GM18520 (cell line): ENCODE data around the gene GAB2.
A peak's percentile ranks its signal among the peaks of the same experiment; 100 is the strongest.

ENCODE experiments used
- ATAC-seq: cut with Tn5 transposase; IDR thresholded peaks from one replicate; pipeline ENCODE4 v1.9.1; 2021; ENCODE audit not compliant: unreplicated experiment

GAB2 gene

DNA sequence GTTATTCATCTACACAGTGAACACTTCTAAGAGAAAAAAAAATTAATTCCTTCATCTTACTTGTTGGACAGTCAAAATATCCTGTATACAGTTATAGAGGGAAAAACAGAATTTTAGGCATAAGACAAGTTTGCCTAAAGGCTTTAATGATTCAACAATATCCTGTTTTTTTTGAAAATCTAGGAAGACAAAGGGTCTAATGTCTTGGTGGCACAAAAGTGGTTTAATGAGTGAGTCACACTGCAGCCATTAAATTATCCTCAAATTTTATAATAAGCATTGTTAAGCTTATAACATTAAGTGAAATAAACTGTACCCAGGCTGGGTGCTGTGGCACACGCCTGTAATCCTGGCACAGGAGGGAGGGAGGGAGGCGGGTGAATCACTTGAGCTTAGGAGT is 72.9 kb downstream of the GAB2 start:
- ATAC-seq = no peak

DNA sequence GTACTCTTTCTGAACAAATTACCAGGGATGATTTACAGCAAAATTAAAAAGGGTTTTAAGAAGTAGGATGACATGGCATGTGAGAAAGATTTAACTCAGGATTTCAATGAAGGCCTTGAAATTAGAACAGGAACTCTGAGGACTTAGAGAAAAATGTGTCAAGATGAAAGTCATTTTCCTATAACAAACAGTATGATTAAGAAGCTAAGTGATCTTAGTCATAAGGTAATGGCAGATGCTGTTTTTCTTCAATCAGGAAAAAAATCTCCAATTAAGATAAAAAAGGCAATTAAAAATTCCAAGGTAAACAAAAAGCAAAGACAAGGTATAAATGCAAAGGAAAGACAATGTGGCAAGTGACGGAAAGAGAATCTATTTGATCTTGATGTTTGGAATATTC is 73.5 kb downstream of the GAB2 start:
- ATAC-seq = no peak

DNA sequence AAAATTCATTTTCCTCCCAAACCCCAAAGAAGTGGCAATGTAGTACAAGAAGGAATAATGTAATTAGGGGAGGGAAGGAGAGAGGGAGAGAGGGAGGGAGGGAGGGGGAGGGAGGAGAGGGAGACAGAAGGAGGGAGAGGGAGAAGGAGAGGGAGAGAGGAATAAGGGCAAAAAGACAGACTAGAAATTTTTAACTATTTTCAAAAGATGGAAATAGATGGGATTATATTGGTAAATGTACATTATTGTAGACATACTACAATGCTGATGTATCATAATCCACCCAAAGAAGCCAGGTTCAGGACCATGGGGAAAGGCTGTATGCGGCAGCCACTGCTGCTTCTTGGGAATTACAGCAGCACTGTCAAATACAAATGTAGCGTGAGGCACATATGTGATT is 74.3 kb downstream of the GAB2 start:
- ATAC-seq = no peak

DNA sequence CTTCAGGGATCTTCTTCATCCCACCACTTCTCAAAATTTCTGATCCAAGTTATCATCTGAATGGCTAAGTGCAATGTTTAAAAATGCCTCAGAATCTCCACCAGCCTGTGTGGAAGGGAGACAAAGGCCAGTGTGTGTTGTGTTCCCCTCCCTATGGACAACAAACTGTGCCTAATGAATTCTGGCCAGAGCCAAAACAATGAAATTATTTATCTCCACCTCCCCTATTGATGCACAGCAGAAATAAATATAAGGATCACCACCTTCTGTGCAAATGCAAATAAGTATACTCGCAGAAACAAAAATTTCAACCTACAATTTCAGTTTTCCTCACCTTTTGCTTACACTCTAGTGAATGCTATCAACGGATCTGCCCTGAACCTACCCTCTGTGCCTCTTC is 75.8 kb downstream of the GAB2 start:
- no peak for ATAC-seq

DNA sequence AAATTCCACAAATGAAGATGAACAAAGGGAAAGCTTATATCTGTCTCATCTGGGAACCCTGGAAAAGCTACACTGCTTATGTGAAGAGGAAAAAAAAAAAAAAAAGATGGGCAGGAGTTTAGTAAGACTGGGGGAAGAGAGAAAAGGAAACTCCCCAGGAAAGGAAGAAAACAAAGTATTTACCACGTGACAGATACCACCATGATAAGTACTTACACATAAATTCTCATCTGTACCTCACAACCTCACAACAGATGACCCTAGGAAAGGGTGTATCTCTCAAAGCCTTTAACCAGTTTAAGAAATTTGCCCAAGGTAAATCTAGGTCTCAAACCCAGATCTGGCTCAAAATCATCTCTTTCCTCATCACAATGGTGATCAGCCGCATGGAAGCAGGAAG is 77.1 kb downstream of the GAB2 start:
- ATAC-seq = no peak

DNA sequence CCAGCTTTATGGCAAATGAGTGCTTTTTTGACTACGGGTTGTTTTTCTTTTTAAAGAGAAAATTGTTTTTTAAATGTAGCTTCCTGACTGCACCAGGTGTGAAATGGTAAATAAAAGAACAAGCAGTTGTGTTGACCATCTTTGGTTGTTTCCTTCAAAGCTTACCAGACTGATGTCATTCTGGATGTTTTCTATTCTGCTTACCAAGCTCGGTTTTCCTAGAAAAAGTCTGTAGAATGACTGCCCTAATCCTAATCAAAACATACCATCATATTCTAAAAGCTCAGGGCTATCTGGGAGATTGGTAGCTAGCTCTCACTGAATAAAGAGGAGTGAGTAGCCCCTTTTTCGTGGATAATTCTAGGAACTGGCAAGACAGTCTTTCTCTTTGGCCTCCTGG is 77.7 kb downstream of the GAB2 start:
- no peak for ATAC-seq

DNA sequence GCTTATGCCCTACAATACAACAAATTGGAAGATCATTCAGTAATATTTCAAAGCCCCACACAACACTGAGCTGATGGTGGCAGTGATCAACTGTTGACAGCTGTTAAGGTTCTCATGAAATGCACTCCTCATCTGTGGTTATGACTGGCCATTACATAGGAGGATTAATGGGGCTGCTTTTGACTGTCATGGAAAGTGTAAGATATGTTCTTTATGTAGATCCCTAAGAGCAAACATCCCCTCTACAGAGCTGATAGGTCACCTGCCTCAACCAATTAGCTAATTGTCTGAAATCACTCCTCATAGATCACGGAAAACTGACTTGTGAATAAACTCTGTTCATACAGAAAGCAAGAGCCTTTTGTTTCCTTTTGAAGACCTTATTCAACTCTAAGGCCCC is 78.1 kb downstream of the GAB2 start:
- no peak for ATAC-seq

DNA sequence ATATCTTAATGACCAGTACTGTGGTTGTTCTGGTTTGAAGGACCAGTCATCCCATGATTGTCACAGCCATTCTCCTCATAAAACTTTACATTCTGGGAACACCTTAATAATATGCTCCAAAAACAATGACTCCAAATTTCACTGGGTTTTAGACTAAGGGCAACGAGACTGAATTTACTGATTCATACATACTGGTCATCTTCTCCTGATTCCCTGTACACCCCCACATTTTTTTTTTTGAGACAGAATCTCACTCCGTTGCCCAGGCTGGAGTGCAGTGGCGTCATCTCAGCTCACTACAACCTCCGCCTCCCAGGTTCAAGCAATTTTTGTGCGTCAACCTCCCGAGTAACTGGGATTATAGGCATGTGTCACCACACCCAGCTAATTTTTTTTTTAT is 78.9 kb downstream of the GAB2 start:
- no peak for ATAC-seq

DNA sequence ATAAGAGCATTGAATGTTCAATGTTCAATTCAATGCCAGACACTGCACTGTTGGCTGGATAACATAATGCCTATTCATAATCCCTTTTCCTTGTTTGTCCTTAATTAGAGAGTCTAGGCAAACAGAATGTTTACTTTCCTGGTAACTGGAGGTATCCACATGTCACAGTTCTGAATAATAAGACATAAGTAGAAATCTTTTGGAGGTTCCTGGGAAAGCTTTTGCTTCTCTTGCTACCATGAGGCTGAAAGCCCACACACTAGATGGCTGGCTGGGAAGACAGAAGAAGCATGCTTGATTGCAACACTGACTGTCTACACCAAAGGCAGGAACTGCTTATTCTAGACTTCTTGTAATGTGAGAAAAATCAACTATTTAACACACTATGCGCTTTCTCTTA is 79.5 kb downstream of the GAB2 start:
- no peak for ATAC-seq

DNA sequence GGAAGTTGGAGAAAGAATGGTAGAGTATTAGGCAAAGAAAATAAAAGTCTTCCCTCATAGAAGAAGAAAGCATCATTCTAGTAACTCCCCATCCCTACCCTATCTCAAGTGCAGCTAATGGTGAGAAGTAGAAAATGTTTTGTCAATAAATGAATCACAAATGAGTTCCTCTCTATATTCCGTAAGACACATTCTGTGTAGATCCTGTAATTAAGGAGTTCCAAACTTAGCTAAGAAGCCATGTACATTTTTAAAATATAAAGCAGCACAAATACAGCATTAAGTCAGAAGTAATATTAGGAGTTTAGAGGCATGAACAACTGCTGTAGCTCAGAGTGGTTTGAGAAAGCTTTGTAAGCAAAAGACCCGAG is 80.1 kb downstream of the GAB2 start:
- ATAC-seq = no peak

DNA sequence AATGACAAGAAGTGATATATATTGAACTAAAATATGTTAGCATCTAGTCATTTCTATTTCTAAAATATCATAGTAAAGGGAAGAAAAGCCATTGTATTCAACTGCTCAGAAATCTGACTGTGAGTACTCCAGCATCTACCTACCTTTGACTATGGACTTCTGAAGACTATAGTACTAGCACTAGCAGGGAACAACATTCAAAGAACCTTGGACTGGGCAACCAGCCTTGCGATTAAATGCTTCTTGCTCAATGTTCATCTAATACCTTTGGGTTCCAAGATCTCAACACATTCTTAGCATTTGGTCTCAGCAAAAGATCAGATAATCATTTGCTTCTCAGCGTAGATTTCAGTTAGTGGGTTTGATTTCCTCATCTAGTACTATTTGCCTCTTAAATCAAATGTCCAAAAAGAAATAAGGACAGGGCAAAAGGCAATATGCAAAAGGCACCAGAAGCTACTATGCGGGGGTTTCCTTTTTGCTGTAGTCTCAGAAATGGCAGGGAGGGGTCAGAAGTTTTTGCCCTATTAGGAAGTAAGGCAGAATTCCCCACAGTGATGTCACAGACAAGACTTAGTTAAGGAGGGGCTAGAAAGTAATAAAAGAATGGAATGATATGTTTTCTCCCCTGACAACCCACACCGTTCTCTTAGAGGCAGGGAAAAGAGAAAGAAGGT is 80.6 kb downstream of the GAB2 start:
- no peak for ATAC-seq

DNA sequence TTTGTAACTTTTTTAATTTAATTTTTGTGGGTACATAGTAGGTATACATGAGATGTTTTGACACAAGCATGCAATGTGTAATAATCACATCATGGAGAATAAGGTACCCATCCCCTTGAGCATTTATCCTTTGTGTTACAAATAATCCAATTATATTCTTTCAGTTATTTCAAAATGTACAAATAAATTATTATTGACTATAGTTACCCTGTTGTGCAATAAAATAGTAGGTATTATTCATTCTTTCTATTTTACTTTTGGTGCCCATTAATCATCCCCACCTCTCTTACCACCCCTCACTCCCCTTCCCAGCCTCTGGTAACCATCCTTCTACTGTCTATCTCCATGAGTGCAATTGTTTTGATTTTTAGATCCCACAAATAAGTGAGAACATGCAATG is 83.5 kb downstream of the GAB2 start:
- ATAC-seq = no peak

DNA sequence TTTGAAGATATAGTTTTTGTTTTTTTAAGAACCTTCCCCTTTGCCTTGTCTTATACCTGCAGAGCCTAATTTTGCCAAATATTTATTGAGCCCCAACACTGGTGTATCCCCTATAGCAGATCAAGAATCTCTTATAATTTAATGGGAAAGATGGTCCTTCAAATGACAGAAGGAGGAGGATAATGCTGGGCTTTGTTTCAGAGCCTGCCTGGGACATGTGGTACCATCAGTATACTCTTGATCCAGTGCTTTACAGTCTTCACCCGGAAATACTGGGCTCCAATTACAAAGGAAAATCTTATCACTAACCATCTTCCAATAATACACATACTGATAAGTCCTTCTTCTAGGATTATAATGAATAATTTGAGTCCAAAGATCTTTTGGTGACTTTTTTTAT is 84.7 kb downstream of the GAB2 start:
- no peak for ATAC-seq

DNA sequence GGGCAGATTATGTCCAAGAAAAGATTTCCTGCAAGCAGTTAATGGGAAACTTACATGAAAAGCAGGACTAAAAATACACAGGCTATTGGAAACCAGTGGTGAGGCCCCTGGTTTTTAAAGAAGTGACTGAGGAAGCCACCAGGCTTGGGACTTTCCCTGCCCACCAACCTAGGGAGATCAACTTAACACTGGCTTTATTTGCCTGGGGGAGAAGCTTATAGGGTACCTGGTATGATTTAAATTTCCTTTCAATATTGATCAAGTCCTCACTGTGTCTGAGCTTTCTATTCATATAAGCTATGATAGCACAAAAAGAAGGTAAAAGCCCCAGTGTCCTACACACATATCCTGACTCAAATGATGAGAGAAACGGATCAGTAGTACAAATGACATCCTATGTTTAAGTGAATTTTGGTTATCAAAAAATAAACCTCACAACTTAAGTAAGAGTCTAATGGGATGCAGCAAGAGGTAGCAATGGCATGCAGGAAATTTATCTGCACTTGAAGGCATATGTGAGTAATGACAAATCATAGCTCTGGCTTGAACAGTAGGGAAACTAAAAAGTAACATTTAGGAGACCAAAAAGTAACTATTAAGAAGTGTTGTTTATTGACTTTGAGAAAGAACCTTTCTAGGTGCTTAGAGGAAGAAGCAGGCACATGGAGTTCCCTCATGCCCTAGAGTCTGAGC is 85.3 kb downstream of the GAB2 start:
- no peak for ATAC-seq

DNA sequence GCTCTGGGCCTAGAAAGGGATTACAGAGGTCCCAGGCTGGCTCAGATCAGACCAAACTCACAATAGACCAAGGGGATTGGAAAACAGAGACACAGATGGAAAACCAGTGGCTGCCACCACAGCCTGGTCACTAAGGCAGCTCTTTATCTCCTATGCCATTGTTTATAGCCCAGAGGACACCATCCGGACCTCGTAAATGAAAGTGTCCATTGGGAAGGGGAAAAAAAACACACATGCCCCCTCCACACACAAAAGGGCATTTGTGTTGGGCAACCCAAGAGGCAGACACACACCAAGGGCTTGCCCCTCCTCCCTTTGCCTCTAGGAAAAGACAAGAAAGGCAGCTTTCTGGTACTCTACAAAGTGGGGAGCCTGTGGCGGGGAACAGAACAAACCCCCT is 85.9 kb downstream of the GAB2 start:
- no peak for ATAC-seq

DNA sequence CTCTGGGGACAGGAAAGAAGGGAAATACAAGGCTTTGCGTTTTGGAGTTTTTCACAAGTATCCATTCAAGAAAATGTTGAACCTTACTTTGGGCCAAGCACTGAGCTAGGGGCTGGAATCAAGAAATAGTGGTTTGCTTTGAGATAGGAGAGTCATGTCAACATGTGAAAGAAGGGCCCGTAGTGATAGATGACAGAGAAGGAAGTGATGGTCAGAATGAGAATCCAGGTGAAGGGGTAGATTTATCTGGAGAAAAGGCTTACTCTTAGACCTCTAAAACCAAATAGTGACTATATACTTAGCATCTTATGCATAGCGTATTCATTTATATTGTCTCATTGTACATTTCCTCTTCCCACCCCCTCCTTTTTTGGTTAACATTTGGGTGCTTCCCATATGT is 87.3 kb downstream of the GAB2 start:
- no peak for ATAC-seq

DNA sequence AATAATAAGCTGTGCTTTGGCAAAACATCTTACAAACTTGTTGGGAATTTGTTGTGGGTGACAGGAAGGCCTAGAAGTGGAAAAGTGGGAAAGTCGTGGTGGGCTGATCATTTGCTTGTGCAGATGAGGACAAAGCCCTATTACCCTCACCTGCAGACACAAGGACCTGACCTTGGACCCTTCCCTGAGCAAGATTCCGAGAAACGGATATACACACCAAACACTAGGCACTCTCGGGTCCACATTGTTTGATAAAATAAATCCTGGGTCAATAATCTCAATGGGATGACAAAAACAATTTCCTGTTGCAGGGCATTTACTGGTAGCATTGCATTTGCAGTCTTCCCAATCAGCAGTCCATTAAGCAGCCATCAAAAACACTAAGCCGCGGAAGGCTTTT is 89.7 kb downstream of the GAB2 start:
- ATAC-seq = no peak

DNA sequence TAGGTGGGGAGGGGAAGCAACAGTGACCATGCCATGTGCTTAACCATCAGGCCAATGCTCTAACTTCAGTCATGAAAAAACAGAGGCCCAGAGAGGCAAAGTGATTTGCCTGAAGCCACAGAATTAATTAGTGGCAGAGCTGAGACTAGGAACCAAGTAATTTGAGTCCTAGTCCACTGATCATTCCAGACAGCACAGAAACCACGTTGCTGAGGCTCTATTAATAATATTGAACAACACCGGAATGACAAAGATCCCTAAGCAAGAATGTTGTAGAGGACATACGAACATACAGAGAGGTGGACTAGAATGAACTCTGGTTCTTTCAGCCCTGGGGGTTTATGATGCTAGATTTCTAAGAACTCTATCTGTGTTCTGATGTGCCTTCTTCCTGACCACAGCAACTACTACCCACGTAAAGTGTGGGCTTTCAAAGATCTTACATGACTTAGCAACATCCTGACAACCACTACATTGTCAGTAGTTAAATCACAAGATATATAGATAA is 92.3 kb downstream of the GAB2 start:
- peak; percentile 57 for ATAC-seq

DNA sequence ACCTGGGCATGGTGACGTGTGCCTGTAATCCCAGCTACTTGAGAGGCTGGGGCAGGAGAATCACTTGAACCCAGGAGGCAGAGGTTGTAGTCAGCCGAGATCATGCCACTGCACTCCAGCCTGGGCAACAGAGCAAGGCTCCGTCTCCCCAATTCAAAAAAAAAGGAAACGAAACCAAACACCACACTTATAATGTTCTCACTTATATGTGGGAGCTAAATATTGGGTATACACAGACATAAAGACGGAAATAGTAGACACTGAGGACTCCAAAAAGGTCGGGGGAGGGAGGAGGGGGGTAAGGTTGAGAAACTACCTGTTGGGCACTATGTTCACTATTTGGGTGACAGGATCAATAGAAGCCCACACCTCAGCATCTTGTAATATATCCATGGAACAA is 94.3 kb downstream of the GAB2 start:
- ATAC-seq = no peak

DNA sequence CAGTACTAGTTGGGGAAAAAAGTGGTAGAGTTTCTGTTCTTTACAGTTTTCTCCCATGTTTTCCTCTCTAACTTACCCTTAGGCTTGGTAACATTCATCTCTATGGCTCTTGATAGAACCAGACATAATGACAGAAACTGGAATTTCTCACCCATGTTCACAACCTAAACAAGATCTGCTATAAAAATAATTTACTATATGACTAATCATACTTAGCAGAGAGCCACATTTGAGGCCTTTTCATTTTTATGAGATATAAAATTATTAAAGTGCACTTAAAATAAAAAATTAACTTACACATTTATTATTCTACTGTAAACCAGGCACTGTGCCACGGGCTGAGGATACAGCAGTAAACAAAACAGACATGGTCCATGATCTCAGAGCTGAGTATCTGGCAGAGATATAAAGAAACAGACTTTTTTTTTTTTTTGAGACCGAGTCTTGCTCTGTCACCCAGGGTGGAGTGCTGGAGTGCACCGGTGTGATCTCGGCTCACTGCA is 98.1 kb downstream of the GAB2 start:
- no peak for ATAC-seq

DNA sequence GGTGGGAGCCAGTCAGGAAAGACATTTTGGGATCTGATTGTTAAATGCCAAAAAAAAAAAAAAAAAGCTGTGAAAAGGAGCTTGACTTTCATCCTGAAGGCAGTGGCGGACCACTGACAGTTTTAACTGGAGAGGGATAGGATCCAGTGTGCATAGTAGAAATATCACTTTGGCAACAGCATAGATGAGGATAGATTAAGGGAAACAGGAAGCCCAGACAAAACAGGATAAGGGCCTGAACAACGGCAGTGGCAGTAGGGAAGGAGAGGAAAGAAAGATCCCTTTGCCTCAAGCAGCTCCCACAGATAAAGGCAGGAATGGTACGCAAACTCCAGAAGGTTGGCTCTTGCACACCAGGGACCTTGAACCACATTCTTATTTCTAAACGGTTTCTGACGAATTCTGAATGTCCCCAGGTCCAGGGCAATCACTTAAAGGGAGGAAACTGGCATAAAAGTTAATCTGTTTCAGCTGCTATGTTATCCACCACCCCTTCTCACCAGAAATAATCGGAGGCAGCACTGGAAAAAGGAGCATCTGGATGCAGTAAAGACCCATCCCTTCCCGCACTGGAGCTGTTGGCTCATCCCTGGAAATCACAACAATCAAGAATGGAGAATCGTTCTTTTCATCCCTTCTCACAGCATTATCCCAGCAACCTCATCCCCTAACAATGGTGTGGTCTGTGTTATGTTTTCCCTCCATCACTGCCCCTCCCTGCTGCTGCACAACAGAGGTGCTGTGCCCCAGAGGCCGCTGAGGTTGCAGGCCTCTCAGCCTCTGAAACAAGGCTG is 99.1 kb downstream of the GAB2 start:
- no peak for ATAC-seq

DNA sequence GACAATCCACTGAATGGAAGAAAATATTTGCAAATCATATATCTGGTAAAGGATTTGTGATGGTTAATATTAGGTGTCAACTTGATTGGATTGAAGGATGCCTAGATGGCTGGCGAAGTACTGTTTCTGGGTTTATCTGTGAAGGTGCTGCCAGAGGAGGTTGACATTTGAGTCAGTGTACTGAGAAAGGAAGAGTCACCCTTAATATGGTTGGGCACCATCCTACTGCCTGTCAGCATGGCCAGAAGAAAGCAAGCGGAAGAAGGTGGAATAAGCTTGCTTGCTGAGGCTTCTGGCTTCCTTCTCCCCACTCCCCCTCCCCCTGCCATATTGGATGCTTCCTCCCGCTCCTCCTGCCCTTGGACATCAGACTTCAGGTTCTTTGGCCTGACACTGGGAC is 101.9 kb downstream of the GAB2 start:
- no peak for ATAC-seq
